Kidney capillary endothelial cell (primary cell): Measurements from ENCODE around the gene DNAJB7.
"Not testable (repeated sequence)": the region's sequence is repeated elsewhere in the genome, so short reads cannot be mapped to it uniquely, and the experiment has no call there.

Experiments used
- DNase-seq: peaks from one replicate; pipeline ENCODE4 v3.0.0-alpha.2; 2018; ENCODE audit warnings: low spot score

Gene DNAJB7

DNA sequence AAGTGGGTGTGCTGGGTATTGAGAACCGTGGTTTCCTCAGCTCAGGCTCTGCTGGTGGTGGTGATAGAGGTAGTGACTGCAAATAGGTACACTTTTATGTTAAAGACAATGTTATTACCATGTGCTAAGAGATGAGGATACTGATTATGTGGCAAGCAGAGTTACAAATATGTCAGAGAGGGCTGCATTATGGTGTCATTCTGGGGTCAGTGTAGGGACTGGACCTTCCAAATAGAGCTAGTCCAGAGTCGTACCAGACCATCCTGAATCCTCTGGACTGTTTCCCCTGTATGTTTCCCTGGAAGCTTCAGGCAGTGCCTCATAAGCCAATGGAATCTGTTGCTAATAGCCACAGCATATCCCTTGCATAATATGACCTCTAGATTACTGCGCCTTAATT lies at the start of gene DNAJB7:
Gene DNAJB7, minus strand, starts transcription at position 101 of the 400 bp plus-strand sequence. CDS start 119 bp downstream, outside the sequence.
- no peak for DNase-seq

DNA sequence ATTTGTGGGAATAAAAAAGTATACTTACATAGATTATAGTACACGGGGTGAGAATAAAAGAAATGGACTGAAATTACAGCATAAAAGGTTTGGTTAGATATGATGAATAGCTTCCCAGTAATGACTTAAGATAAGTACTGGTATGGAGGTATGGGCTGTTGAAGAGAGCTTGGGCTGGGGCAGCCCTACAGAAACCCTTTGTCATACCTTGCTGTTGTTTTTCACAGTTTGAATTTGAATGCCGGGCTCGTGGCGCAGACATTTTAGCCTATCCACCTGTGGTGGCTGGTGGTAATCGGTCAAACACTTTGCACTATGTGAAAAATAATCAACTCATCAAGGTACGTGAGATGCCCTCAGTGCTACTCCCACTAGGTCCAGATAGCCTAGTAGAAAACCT lies 47.0 kb upstream of the DNAJB7 start:
- no peak for DNase-seq

DNA sequence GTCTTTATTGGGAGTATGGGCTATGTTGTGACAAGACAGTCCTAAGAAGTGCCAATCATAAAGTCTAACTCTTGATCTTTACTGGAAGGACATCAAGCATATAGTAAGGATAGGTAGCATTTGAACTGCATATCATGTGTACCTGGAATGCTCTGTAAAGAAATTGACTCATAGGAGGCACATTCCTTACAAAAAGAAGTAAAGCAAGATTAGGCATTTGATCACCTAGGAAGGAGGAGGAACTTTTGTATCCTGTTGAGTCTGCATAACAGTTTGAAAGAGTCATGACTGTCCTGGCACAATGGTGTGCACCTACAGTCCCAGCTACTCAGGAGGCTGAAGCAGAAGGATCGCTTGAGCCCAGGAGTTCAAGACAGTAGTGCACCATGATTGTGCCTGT lies 42.2 kb upstream of the DNAJB7 start:
- DNase-seq, result no peak

DNA sequence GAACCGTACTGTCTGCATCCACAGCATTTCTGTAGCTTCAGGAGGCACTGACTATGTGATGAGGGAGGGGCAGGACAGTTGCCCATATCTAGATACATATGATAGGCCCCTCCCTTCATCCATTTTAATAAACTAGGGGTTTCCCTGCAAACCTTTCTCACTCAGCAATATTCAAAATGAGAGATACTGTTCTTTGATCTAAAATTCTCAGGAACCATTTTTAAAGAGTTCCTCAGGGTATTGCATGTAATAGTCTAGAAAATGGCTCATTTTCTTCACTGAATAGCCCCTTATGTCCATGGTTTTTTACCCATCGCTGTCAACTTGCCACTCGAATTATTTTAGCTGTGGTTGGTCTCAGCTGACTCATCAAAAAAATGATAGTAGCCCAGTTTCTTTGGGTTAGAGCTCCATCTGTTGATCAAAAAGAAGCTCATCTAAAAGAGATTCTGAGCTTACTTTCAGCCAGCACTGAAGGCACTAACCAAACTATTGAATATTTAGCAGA lies 37.0 kb upstream of the DNAJB7 start:
- peak; percentile 53 for DNase-seq

DNA sequence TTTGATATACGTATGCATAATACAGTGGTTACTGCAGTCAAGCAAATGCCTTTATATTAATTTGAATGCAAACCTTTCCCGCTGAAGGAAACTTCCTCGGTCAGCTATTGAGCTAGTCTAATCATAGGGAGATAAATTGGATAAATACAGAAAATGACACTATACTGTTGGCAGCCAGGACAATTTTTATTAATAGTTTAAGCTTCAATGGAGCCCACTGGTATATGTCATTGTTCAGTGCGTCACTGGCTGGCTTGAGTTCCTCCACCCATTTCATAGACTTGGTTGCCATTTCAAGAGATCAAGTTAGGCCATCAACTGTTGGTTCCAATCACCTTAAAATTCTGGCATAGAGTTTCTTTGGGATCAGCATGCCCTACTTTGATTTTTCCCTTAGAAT lies 32.5 kb upstream of the DNAJB7 start:
- DNase-seq, result no peak

DNA sequence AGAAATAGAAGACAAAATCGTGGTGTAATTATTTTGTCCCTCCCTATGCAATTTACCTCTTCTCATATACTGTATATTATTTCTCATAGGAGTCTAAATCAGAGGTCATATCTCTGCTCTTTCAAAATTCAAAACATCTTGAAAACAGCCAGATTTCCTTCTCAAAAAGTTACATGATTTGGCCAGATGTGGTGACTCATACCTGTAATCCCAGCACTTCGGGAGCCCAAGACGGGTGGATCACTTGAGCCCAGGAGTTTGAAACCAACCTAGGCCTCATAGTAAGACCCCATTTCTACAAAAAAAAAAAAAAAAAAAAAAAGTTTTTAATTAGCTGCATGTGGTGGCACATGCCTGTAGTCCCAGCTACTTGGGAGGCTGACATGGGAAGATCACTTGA lies 29.0 kb upstream of the DNAJB7 start:
- no peak for DNase-seq

DNA sequence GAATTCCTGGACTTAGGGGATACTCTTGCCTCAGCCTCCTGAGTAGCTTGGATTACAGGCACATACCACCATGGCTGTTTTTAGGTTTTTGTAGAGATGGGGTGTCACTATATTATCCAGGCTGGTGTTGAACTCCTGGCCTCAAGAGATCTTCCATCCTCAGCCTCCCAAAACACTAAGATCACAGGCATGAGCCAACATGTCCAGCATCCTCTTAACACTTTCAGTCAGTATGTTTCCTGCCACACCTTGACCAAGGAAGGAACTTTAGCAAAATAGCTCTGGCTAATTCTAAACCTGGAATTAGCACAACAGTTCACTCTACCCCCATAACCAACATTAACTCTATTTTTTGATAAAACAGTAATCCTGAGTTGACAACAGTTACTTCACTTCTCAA lies 27.2 kb upstream of the DNAJB7 start:
- no peak for DNase-seq

DNA sequence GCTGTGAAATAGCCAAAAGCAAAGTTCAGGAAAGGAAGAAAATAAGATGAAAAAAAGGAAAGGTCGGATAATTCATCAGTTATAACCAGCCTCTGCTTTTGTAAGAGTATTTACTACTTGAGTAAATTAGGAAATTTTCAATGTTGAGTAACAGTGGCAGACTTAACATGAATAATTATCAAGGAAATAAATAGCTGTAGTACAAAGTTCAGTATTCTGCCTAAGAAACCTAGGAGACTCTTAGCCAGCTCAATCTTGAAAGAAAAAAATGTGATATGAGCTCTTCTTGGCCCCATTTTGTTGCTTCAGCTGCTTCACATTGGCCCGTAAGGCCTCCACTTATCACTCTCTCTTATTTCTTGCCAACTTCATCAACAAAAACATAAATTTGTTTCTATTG lies 17.0 kb upstream of the DNAJB7 start:
- no peak for DNase-seq

DNA sequence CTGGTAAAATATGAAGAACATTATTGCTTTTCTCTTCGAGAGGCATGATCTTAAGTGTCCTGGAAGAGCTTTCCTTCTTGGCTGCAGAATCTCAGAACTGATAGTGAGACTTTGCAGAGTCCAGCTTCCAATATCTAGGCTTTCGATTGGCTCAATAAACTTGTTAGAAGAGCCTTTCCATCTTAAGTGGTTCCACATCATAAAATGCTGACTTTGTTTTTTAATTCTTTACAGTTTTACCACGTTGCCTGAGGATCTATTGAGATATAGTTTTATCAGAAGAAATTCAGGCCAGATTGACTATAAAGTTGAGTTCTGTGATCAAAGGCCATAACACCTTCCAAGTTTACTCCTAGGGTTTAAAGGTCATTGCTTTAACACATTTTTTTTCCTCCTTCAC lies 15.6 kb upstream of the DNAJB7 start:
- DNase-seq, result no peak

DNA sequence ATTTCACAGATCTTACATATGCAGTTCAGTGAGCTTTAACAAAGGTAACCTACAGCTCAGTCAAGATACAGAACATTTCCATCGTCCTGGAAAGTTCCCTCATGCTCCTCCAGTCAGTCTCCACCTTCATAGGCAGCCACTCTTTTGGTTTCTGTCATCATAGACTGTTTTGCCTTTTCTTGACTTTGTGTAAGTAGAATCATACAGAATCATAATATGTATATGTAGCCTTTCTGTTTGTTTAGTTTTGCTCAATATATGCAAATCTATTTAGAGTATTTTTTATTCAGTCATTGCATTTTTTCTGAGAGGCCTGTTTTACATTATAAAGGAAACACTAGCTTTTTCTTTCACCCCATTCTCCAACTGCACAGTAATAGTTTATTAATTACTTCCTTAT lies 15.0 kb upstream of the DNAJB7 start:
- DNase-seq, result no peak

DNA sequence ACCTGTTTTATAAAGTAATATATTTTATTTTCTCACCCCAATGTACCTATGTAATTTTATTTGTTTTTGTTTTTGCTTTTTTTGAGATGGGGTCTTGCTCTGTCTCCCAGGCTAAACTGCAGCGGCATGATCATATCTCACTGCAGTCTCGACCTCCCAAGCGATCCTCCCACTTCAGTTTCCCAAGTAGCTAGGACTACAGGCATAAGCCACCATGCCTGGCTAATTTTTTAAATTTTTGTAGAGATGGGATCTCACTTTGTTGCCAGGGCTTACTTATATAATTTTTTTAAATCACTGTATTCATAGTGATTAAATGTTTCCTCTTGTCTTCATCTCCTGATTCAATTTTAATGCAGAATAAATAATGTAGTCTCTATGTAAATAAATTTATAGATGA lies 13.2 kb upstream of the DNAJB7 start:
- no peak for DNase-seq

DNA sequence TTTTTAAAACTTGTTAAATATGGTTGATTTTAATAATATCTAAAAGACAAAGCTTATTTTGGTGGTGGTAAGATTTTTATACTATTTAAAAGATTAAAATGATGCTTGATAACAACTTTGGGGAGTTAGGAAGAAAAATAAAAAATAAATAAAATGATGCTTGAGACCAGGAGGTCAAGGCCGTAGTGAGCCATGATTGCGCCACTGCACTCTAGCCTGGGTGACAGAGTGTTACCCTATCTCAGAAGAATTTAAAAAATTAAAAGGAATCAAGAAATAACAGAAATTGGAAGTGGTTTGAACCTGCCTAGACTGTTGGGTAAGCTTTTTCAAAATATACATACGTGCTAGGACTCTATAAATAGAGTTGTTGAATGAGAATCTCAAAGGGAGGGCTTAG lies 12.1 kb upstream of the DNAJB7 start:
- DNase-seq, result no peak

DNA sequence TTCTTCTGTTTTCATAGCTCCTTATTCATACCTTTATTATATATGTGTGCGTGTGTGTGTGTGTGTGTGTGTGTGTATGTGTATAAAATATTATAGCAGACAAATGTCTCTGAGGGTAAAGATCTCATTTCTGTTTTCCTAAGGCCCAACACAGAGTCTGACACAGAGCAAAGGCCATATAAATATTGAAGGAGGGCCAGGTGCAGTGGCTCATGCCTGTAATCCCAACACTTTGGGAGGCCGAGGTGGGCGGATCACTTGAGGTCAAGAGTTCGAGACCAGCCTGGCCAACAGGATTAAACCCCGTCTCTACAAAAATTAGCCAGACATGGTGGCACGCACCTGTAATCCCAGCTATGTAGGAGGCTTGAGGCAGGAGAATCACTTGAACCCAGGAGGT lies 6.5 kb upstream of the DNAJB7 start:
- DNase-seq, result not testable (repeated sequence)

DNA sequence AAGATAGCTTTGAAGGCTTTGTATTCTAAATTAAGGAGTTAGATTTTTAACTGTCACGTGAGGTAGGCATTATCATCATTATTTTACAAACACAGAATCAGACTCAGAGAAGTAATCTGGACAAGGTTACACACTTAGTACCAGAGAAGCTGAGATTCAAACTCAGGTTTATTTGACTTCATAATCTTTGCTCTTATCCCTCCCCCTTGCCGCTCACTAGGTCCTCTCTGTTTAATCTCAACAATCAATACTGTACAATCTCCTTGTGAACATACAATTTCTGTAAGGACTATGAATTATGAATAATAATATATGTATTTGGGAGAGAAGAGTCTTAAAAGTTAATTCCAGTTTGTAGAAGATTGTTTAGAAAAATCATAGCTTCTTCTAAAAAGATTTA lies 5.2 kb upstream of the DNAJB7 start:
- no peak for DNase-seq

DNA sequence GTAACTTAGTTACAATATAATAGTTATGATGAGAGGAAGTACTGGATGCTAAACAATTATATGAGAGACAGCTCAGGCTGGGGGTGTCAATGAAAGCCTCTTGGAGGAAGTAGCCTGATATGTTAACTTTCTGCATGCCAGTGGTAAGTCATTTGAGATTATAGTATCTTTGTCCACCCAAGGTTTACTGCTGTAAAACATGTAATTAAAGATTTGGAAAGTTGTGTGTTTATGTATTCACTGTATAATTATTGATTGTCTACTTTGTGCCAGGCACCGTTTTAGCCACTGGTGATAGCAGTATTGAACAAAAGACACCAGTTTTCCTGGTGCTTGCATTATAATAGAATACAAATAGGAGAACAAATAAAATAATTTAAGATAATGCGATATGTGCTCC lies 624 bp upstream of the DNAJB7 start:
- DNase-seq, result no peak

DNA sequence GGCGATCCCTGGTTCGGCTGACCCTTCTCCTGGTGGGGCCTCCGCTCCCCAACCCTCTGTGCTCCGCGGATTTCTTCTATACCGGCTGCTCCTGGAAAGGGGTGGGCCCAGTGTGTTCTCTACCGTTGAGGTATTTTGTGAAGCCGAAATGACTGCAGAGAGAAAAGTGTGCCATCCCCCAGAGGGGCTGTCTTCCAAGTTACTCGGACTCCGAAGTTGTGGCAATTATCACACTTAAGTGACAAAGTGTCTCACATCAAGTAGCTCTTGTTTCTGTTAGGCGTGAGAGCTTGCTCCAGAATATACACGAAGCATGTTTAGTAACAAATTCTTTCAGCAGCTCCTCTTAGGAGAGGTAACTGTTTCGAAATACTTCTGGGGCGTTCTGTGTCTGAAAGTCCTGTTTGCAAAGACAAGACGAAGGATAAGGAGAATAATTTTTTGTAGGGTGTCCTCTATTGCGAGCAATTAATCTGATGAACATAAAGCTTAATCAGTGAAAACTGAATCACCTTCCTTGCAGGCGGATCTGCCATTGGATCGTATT lies 4.5 kb downstream of the DNAJB7 start:
- no peak for DNase-seq

DNA sequence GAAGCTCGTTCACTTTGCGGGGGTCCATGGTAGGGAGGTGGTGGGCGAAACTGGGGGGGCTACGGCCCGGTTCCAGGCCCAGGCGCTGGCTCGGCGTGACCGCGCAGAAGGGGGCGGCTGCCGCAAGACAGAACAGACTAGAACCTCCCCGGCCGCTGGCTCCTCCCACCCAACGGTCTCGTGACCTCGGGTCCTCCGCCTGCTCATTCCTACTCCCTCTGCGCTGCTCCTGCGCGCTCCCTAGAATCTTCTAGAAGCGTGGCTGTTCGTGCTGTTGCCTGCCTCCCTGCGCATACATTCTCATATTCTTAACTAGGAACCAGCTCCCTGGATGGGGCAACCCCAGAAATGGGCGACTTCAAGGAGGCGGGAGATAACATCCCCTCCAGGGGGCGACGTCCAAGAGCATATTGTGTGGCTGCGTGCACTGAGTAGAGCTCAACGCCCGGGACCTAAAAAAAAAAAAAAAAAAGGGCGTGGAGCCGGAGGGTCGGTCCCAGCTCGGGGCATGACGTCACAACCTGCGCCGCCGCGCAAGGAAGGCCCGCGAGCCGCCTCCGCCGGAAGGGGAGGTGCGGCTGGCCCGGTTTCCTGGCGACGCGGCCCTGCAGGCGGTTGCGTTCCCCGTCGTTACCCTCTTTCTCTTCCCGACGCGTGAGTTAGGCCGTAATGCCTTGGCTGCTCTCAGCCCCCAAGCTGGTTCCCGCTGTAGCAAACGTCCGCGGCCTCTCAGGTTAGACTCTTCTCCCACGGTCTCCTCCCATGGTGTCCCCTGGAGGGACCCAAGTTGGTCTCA lies 5.2 kb downstream of the DNAJB7 start, which contains the start of the genes ST13 and XPNPEP3:
Gene ST13, minus strand, starts transcription at position 127 of the 796 bp plus-strand sequence. Its CDS starts 99 bp downstream, at position 28.
Gene XPNPEP3, plus strand, starts transcription at position 636 of the 796 bp plus-strand sequence. Its CDS starts 34 bp downstream, at position 670.
- DNase-seq, result peak; percentile 91

DNA sequence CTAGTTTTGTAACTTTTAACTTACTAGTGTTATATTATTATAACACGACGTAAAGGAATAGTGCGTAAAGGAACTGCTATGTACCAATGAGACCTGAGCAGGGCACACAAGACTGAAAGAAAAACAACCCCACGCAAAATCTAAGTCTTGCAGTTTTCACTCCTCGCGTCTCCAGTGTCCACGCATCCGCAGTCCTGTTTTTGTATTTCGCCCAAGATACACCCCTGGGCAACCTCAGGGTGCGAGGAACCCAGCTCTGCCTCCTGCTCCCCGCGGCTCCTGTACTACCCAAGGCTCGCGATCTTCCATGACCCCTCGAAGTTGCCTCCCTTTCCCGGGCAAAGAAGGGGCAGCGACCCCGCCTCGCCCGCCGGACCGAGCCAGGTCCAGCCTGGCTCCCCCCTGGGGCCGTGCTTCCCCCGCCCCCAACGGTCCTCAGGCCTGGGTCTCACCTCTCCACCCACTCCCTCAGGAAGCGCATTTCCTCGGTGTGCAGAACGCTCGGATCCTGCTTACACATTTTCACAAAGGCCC lies 5.9 kb downstream of the DNAJB7 start:
- DNase-seq, result peak; percentile 19

DNA sequence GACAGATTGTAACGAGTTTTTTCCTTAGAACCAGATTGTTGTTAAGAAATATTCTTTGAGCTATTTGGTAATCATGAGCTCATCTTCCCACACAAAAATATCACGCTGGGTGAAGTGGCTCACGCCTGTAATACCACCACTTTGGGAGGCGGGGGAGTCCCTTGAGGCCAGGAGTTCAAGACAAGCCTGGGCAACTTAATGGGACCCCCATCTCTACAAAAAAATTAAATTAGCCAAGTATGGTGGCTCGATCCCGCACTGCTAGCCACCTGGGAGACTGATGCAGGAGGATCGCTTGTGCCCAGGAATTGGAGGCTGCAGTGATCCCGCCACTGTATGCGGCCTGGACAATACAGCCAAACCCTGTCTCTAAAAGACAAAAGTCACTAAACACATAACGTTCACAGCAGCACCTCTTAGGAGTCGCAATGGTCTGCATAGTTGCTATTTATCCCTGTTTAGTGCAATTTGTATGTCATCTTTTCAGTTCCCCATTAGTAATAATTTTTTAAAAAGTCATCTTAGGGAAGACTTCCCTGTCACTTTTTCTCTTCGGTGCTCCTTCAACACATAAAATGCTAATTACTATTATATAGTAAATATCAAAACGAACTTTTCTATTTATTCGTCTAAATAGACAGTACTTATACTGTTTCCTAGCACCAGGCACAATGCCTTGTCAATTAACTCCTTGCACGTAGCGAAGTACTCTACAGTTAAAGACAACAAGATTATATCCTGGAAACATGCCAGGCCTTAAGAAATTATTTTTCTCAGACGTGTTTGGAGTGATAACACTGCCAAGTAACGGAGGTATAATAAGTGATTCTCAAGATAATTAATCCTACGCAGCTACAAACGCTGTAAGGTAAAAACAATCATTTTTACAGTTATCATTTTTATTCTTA lies 6.6 kb downstream of the DNAJB7 start:
- DNase-seq, result no peak

DNA sequence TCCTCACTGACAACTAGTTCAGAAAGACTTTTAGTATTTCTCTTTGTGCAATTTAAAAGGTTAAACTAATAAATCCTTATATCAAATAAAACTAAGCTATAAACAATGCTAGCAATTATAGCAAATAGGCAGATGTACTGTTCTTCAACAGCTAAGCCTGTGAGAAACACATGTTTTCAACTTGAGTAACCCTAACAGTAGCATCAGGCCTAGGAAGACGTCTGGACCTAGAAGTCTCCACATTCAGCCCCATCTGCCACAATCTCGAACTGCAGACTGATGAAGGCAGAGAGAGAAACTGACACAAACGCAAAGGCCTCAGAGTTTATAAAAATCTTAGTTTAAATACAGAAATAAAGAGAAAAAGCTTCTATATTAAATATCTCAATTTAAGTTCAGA lies 8.0 kb downstream of the DNAJB7 start:
- no peak for DNase-seq

DNA sequence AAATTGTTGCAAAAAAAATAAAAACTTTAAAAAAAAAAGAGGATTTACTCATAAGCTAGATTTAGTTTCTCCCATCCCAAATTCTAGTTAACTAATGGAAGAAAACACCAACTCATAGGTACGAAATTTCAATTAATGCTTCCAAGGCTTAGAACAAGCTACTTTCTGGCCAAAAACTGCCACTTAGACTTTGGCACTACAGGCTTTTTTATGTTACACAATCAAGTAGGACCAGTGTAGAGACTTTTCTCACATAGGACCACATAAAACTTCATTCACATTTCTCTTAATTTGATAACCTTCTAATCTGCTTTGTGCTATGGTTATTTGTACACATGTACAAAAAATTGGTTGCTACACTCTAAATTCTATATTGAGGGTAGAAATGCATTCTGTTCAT lies 8.6 kb downstream of the DNAJB7 start:
- DNase-seq, result no peak

DNA sequence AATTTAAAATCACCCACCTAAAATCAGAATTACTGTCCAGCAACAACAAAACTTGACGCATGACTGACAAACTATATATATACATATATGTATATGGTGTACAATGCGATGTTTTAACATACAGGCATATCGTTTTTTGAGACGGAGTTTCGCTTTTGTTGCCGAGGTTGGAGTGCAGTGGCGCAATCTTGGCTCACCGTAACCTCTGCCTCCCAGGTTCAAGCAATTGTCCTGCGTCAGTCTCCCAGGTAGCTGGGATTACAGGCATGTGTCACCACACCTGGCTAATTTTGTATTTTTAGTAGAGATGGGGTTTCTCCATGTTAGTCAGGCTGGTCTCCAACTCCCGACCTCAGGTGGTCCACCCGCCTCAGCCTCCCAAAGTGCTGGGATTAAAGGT lies 16.1 kb downstream of the DNAJB7 start:
- not testable (repeated sequence) for DNase-seq
